Lower leg skin (tissue), 3 donors: Measurements from ENCODE around the gene LOXHD1.

Experiments
- POLR2A ChIP-seq, 2 donors: fragments of 450-650 bp; IDR thresholded peaks; one replicate each; pipeline ENCODE4 v1.6.1; 2016 to 2017; ENCODE audit warnings: antibody characterized with exemption in 2 of 2, mild to moderate bottlenecking in 1 of 2, moderate library complexity in 1 of 2
- TF ChIP-seq, protein P1 (sequence below), 3 donors: fragments of 450-650 bp; IDR thresholded peaks; one replicate each; pipeline ENCODE4 v1.5.1; 2016; ENCODE audit warnings: antibody characterized with exemption in 3 of 3, mild to moderate bottlenecking in 3 of 3, moderate library complexity in 2 of 3

GRCh38 chr18:46663539-46663938 lies 6.5 kb upstream of the LOXHD1 start:
- TF ChIP-seq, protein P1, sequence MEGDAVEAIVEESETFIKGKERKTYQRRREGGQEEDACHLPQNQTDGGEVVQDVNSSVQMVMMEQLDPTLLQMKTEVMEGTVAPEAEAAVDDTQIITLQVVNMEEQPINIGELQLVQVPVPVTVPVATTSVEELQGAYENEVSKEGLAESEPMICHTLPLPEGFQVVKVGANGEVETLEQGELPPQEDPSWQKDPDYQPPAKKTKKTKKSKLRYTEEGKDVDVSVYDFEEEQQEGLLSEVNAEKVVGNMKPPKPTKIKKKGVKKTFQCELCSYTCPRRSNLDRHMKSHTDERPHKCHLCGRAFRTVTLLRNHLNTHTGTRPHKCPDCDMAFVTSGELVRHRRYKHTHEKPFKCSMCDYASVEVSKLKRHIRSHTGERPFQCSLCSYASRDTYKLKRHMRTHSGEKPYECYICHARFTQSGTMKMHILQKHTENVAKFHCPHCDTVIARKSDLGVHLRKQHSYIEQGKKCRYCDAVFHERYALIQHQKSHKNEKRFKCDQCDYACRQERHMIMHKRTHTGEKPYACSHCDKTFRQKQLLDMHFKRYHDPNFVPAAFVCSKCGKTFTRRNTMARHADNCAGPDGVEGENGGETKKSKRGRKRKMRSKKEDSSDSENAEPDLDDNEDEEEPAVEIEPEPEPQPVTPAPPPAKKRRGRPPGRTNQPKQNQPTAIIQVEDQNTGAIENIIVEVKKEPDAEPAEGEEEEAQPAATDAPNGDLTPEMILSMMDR (IDR thresholded peaks at IDR 0.05) = no peak
- TF ChIP-seq POLR2A (IDR thresholded peaks at IDR 0.05) = no peak
